ENCODE measurements around the gene ABCG5.

GRCh38 chr2:43824512-43824911 lies 14.1 kb downstream of the ABCG5 start:
- TF ChIP-seq CTCF (optimal IDR thresholded peaks at IDR 0.05 in 1 of 3, IDR thresholded peaks at IDR 0.05 in 1 of 3, conservative IDR thresholded peaks at IDR 0.05 in 1 of 3; ENCODE audit: extremely low read depth in 1 of 3, insufficient read depth in 2 of 3, low read length in 3 of 3) (no peak), EZH2 (IDR thresholded peaks at IDR 0.05; ENCODE audit: low read length) (no peak)
